IMR-90 (cell line): ENCODE results near the gene TMEM214.

ENCODE experiments used
- BHLHE40 ChIP-seq: fragments of 150-350 bp; IDR thresholded peaks from 2 replicates; pipeline ENCODE4 v1.6.1; 2016; ENCODE audit warnings: mild to moderate bottlenecking, low read depth, low read length
- CEBPB ChIP-seq: IDR thresholded peaks from 2 replicates; pipeline ENCODE4 v1.6.1; 2012; ENCODE audit warnings: low read depth, low read length, improper control_type of control experiment
- CTCF ChIP-seq: conservative IDR thresholded peaks from 2 replicates; pipeline ENCODE4 v1.5.1; 2012; ENCODE audit warnings: mild to moderate bottlenecking, low read depth, low read length, improper control_type of control experiment
- FOS ChIP-seq: fragments of 150-350 bp; IDR thresholded peaks from 2 replicates; pipeline ENCODE4 v1.6.1; 2016; ENCODE audit warnings: low read depth, low read length
- MAFK ChIP-seq: IDR thresholded peaks from 2 replicates; pipeline ENCODE4 v1.6.1; 2012; ENCODE audit warnings: low read depth, low read length, improper control_type of control experiment
- POLR2A ChIP-seq: IDR thresholded peaks from 2 replicates; pipeline ENCODE4 v1.6.1; 2012; ENCODE audit warnings: mild to moderate bottlenecking, low read depth, low read length
- USF2 ChIP-seq: fragments of 150-350 bp; IDR thresholded peaks from 2 replicates; pipeline ENCODE4 v1.6.1; 2017; ENCODE audit warnings: mild to moderate bottlenecking, antibody characterized with exemption, low read length, low read depth

- TF ChIP-seq FOS (no peak), CTCF (no peak), POLR2A (no peak), CEBPB (no peak), USF2 (no peak), BHLHE40 (no peak), MAFK (no peak)
Observed at GRCh38 chr2:27000995-27001394, 31.8 kb upstream of the TMEM214 start.
